Spinal cord (tissue), 10 donors: ENCODE measurements around the gene SHROOM3. TPM values are rescaled to one million over a fixed set of nuclear protein-coding genes. Genes with fewer than 3 reads are reported as not detected.

Experiments
- DNase-seq, 6 donors: peaks; one replicate each; pipeline versions ENCODE4 v3.0.0 to v3.0.0-alpha.2; 2013 to 2015; ENCODE audit warnings: low spot score in 6 of 6, low read depth in 4 of 6
- H3K27ac ChIP-seq: one replicate; pipeline ENCODE4 v1.5.1; 2013; ENCODE audit warnings: low read depth, low read length, control low read depth
- H3K27me3 ChIP-seq: one replicate; pipeline ENCODE4 v1.6.1; 2013; ENCODE audit warnings: low read length; ENCODE audit not compliant: control insufficient read depth, insufficient read depth
- H3K36me3 ChIP-seq: one replicate; pipeline ENCODE4 v1.6.1; 2013; ENCODE audit warnings: low read length; ENCODE audit not compliant: control insufficient read depth, insufficient read depth
- H3K4me1 ChIP-seq: one replicate; pipeline ENCODE4 v1.6.1; 2013; ENCODE audit warnings: low read length; ENCODE audit not compliant: control insufficient read depth, insufficient read depth
- H3K4me3 ChIP-seq: one replicate; pipeline ENCODE4 v1.5.1; 2013; ENCODE audit warnings: low read depth, low read length, control low read depth
- H3K9me3 ChIP-seq: one replicate; pipeline ENCODE4 v1.6.1; 2013; ENCODE audit warnings: low read length; ENCODE audit not compliant: control insufficient read depth, insufficient read depth
- whole genome bisulfite sequencing: methylation state at CpG from one replicate; pipeline ENCODE4 v1.1.5; 2013; ENCODE audit warnings: missing lambda C conversion rate; ENCODE audit not compliant: insufficient coverage; 5-methylcytosine and 5-hydroxymethylcytosine counted together
- polyA plus RNA-seq, 2 donors: library from polyadenylated mRNA; unstranded; fragments of 120-200 nt; gene quantifications; one replicate each; pipeline ENCODE4 v1.2.1, GENCODE V29; 2013; ENCODE audit not compliant: insufficient read length in 2 of 2
- total RNA-seq, 2 donors: library from RNA; depleted of rRNA in 1 of 2; stranded (reverse); fragments of 120-200 nt in 1 of 2; fragments of >200 nt in 1 of 2; gene quantifications; one replicate each; pipeline versions ENCODE4 v1.2.3 to v1.2.4, GENCODE V29; 2013 to 2014
- donor health status: healthy.

The SHROOM3 gene
- total and polyA plus RNA-seq, 4 donors, result 11.6 to 23.3 (median 19.3) TPM

DNA sequence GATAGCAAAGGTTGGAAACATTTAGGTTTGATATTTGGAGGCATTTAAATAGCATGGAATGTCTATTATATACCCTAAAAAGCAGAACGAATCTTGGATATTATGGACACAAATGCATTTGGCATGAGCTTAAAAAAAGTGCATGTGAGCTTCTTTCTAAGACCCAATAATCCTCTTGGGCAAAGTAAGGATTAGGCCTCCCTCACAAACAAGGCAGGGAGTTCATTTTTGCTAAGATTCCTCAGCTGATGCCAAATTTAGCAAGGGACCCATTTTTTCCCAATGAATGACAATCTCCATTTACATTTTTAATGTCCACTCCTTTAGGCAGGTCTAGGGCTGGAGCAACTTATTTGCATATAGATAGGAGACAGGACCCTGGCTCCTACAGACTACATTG is 263.1 kb downstream of the SHROOM3 start:
- H3K4me3 ChIP-seq, result no peak overlapping the region
- peaks cover 13% of the 10 kb centered on the region for H3K4me1 ChIP-seq
- WGBS, result no CpG with 5 or more reads among the region's 1 CpG
- DNase-seq, result no peak
- no peaks in the 10 kb centered on the region for H3K36me3 ChIP-seq
- H3K9me3 ChIP-seq, result no peaks in the 10 kb centered on the region
- H3K27me3 ChIP-seq, result no peaks in the 10 kb centered on the region
- no peak overlapping the region for H3K27ac ChIP-seq

- DNase-seq, result no peak
- Histone ChIP-seq H3K27me3 (no peaks in the 10 kb centered on the region), H3K27ac (no peak overlapping the region), H3K4me1 (peaks cover 13% of the 10 kb centered on the region), H3K4me3 (no peak overlapping the region), H3K9me3 (no peaks in the 10 kb centered on the region), H3K36me3 (no peaks in the 10 kb centered on the region)
- 83% methylated on average over 1 of the region's 4 CpGs for WGBS
Measured at GRCh38 chr4:76699751-76700310, 264.8 kb downstream of the SHROOM3 start.

GRCh38 chr4:76702440-76703122 is 267.6 kb downstream of the SHROOM3 start:
- Histone ChIP-seq H3K9me3 (no peaks in the 10 kb centered on the region), H3K27me3 (no peaks in the 10 kb centered on the region), H3K36me3 (no peaks in the 10 kb centered on the region), H3K4me1 (no peaks in the 10 kb centered on the region), H3K4me3 (no peak overlapping the region), H3K27ac (no peak overlapping the region)
- 80% methylated on average over 1 of the region's 4 CpGs for WGBS
- no peak for DNase-seq

GRCh38 chr4:76703123-76703490 is 268.1 kb downstream of the SHROOM3 start:
- WGBS, result 50% methylated on average over 1 of the region's 1 CpG
- Histone ChIP-seq H3K27ac (no peak overlapping the region), H3K4me3 (no peak overlapping the region), H3K9me3 (no peaks in the 10 kb centered on the region), H3K36me3 (no peaks in the 10 kb centered on the region), H3K27me3 (no peaks in the 10 kb centered on the region), H3K4me1 (no peaks in the 10 kb centered on the region)
- no peak for DNase-seq

GRCh38 chr4:76703676-76704075 is 268.6 kb downstream of the SHROOM3 start:
- Histone ChIP-seq H3K27me3 (no peaks in the 10 kb centered on the region), H3K4me3 (no peak overlapping the region), H3K36me3 (no peaks in the 10 kb centered on the region), H3K27ac (no peak overlapping the region), H3K9me3 (no peaks in the 10 kb centered on the region), H3K4me1 (no peaks in the 10 kb centered on the region)
- WGBS, result no CpG with 5 or more reads among the region's 3 CpGs
- no peak for DNase-seq

DNA sequence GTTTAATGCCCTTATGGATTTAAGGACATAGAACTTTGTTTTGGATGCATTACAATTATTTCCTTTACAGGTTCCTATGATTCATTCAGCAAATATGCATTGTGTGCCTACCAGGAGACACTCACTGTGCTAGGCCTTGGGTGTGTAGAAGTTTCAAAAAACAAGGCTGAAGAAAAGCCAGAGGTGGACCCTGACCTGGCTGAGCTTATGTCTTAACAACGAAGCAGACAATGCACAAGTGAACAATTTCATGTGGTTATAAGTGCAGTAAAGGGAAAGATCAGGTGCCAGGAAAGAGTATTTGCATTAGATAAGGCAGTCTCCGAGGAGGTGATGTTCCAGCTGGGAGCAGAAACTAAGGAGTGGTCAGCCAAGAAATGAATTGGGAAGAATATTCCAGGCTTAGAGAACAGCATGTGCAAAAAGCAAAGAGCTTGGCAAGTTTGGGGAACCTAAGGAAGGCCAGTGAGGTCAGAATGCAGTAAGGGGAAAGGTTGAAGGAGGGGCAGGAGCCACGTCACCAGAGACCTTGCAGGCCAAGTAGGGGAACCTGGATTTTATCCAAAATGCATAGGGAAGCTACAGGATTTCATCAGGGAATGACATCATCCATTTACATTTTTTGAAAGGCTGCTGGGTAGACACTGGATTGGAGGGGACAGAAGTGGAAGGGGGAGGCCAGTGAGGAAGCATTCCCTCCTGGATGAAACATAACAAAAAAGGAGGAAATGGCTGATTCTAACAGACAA is 269.3 kb downstream of the SHROOM3 start:
- Histone ChIP-seq H3K27ac (no peak overlapping the region), H3K4me1 (no peaks in the 10 kb centered on the region), H3K9me3 (no peaks in the 10 kb centered on the region), H3K4me3 (no peak overlapping the region), H3K36me3 (no peaks in the 10 kb centered on the region), H3K27me3 (no peaks in the 10 kb centered on the region)
- WGBS, result 67% methylated on average over 3 of the region's 3 CpGs
- DNase-seq, result no peak

DNA sequence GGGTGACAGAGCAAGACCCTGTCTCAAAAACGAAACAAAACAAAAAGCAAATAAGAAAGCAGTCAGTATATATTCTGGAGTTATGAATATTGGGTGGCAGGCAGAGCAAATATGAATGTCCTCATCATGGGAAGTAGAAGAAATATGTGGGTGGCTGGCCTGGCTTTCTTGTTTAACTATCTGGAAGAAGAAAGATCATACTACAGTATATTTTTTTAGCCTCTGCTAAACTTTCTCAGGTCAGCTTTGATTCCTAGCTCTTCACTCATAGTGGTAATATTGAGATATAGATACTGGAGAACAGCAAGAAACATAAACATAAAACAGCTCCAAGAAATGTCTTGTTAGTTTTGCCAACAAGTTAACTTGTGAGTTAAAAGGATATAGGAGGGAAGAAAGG is 270.4 kb downstream of the SHROOM3 start:
- H3K27ac ChIP-seq, result no peak overlapping the region

GRCh38 chr4:76706581-76706980 is 271.6 kb downstream of the SHROOM3 start:
- Histone ChIP-seq H3K27me3 (no peaks in the 10 kb centered on the region), H3K27ac (no peak overlapping the region), H3K36me3 (peaks cover 3% of the 10 kb centered on the region), H3K4me1 (peaks cover 6% of the 10 kb centered on the region), H3K9me3 (no peaks in the 10 kb centered on the region), H3K4me3 (no peak overlapping the region)
- DNase-seq, result no peak
- 97% methylated on average over 4 of the region's 6 CpGs for WGBS

More for the DNA sequence above, 270.4 kb downstream of the SHROOM3 start:
- no peak for DNase-seq
- Histone ChIP-seq H3K27me3 (no peaks in the 10 kb centered on the region), H3K9me3 (no peaks in the 10 kb centered on the region), H3K4me1 (peaks cover 6% of the 10 kb centered on the region), H3K4me3 (no peak overlapping the region), H3K36me3 (peaks cover 3% of the 10 kb centered on the region)
- WGBS, result 100% methylated on average over 1 of the region's 1 CpG

DNA sequence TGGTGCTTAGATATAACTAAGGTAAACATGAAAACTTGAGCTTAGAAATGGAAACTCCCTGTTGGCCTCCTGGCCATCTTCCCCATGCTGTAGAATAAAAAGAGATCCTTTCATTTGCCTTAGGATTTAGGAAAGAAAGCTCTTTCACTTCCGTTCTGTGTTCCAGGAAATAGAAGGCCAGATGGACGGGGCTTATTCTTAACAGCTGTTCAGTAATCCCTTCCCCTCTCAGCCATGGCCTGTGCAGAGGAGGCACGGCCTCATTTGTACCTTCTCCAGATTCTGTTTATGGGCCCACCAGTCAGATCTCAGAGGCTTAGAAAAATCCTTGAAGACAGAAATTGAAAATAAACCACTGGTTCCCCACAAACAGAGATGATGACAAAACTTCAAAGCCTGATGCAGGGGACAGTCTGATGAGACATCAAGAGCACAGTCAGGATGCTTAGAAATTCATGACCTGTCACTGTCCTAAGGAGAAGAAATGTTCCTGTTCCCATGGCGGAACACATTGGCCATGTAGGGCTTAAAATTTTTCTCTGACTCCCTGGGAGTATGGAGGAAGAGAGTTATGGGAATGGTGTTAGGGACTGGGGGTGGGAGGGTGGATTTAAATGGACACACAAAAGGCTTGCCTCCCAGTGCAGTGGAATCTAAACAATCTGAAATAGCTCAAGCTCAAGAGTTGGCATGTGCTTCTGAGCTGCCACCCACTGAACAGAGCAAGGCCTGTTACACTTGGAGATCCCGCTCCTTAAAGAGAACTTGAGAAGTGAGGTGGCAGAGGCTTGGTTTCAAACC is 274.1 kb downstream of the SHROOM3 start:
- 85% methylated on average over 1 of the region's 5 CpGs for WGBS
- Histone ChIP-seq H3K27me3 (no peaks in the 10 kb centered on the region), H3K4me3 (no peak overlapping the region), H3K9me3 (no peaks in the 10 kb centered on the region), H3K27ac (peak overlapping the region; percentile 61), H3K36me3 (peaks cover 3% of the 10 kb centered on the region), H3K4me1 (peaks cover 6% of the 10 kb centered on the region)
- peak in 1 of 6 donors; percentile 49 for DNase-seq
